Mucosa of descending colon (tissue), 3 donors: ENCODE results near the gene SMC1A. TPM values are rescaled to one million over a fixed set of nuclear protein-coding genes. Genes with fewer than 3 reads are reported as not detected.

ENCODE experiments used
- ATAC-seq: fragments of 200-7000 bp; cut with Tn5 transposase; one replicate; pipeline ENCODE4 v1.9.1; 2020; ENCODE audit warnings: mild to moderate bottlenecking, moderate library complexity
- DNase-seq, 3 donors: peaks; one replicate each; pipeline ENCODE4 v3.0.0-alpha.2; 2020
- H3K36me3 ChIP-seq: fragments of 200-600 bp; one replicate; pipeline ENCODE4 v1.8.0; 2021; ENCODE audit warnings: low read depth, mild to moderate bottlenecking
- H3K4me1 ChIP-seq: fragments of 200-600 bp; one replicate; pipeline ENCODE4 v1.8.0; 2021; ENCODE audit warnings: low read depth, mild to moderate bottlenecking
- H3K4me3 ChIP-seq: fragments of 200-600 bp; one replicate; pipeline ENCODE4 v1.8.0; 2021; ENCODE audit warnings: mild to moderate bottlenecking
- H3K9me3 ChIP-seq: fragments of 200-600 bp; one replicate; pipeline ENCODE4 v1.8.0; 2021; ENCODE audit warnings: mild to moderate bottlenecking
- CTCF ChIP-seq: fragments of 200-600 bp; IDR thresholded peaks from one replicate; pipeline ENCODE4 v1.8.0; 2022; ENCODE audit warnings: antibody characterized with exemption, mild to moderate bottlenecking
- intact Hi-C, 2 donors: fragments of 100-400 bp; cut with DNase I in 1 of 2; cut with micrococcal nuclease in 1 of 2; formaldehyde crosslinking; loops; one replicate each; pipeline versions ENCODE4 v1.11.0 to v1.11.1; 2022; cut with DNase I, micrococcal nuclease
- total RNA-seq, 3 donors: library from RNA; stranded (reverse); fragmentation: NEBNext Ultra II Directional in 2 of 3; extraction: Animal tissue kit (Norgen Biotek cat#: 25700) in 2 of 3; gene quantifications; one replicate each; pipeline versions ENCODE4 v1.2.1 to v1.2.4, GENCODE V29; 2021 to 2023
- donor health status: DM: no; HTN: no; CAD: no; lungs with moderate emphysema.
- donor health status: DM: no; HTN: no; CAD: no.
- donor health status: DM: no; HTN: yes; CAD: no.

SMC1A gene
- total RNA-seq, 3 donors from 2014 or later = 48.2 to 75.0 (median 72.8) TPM

- DNase-seq = no peak
- no peak for TF ChIP-seq CTCF
- no peak for ATAC-seq
- intact Hi-C loops = no loop called here
- Histone ChIP-seq H3K4me3 (no peak overlapping the region), H3K4me1 (no peaks in the 10 kb centered on the region), H3K36me3 (no peaks in the 10 kb centered on the region), H3K9me3 (no peaks in the 10 kb centered on the region)
Observed at GRCh38 chrX:53398216-53398615, 24.2 kb downstream of the SMC1A start.

- ATAC-seq (no peak), DNase-seq (no peak)
- intact Hi-C loops = no loop called here
- TF ChIP-seq CTCF = no peak
- Histone ChIP-seq H3K36me3 (no peaks in the 10 kb centered on the region), H3K4me3 (no peak overlapping the region), H3K9me3 (no peaks in the 10 kb centered on the region), H3K4me1 (no peaks in the 10 kb centered on the region)
Observed at GRCh38 chrX:53395605-53396298, 26.7 kb downstream of the SMC1A start.

- H3K36me3 ChIP-seq = no peaks in the 10 kb centered on the region
- H3K9me3 ChIP-seq = no peaks in the 10 kb centered on the region
Observed at GRCh38 chrX:53383376-53384076, 38.9 kb downstream of the SMC1A start.

GRCh38 chrX:53379747-53380146, 42.7 kb downstream of the SMC1A start:
- H3K4me3 ChIP-seq = no peak overlapping the region
- intact Hi-C loops = no loop called here
- H3K9me3 ChIP-seq = no peaks in the 10 kb centered on the region
- DNase-seq = no peak
- no peak for TF ChIP-seq CTCF
- H3K36me3 ChIP-seq = no peaks in the 10 kb centered on the region
- H3K4me1 ChIP-seq = no peaks in the 10 kb centered on the region
- ATAC-seq = no peak

More at GRCh38 chrX:53383376-53384076, 38.9 kb downstream of the SMC1A start:
- Histone ChIP-seq H3K4me3 (no peak overlapping the region), H3K4me1 (no peaks in the 10 kb centered on the region)
- no peak for DNase-seq
- ATAC-seq = no peak
- no peak for TF ChIP-seq CTCF
- intact Hi-C loops = no loop called here

- H3K4me3 ChIP-seq = no peak overlapping the region
- ATAC-seq (no peak), DNase-seq (no peak)
- no peaks in the 10 kb centered on the region for H3K9me3 ChIP-seq
- TF ChIP-seq CTCF = no peak
- no peaks in the 10 kb centered on the region for H3K4me1 ChIP-seq
- intact Hi-C loops = no loop called here
- no peaks in the 10 kb centered on the region for H3K36me3 ChIP-seq
Observed at GRCh38 chrX:53379008-53379710, 43.3 kb downstream of the SMC1A start.
